ENCODE measurements around the gene ZWILCH.
"Not testable (repeated sequence)": the region's sequence is repeated elsewhere in the genome, so short reads cannot be mapped to it uniquely, and the experiment has no call there.

GRCh38 chr15:66461294-66461693, 43.8 kb upstream of the ZWILCH start:
- not testable (repeated sequence) for TF ChIP-seq CTCF (IDR thresholded peaks at IDR 0.05; ENCODE audit: insufficient read depth, low read depth, low read length); EZH2 (IDR thresholded peaks at IDR 0.05; ENCODE audit: insufficient read depth, low read length)

All from astrocyte (in vitro differentiated cells and primary cell).